Activated naive CD4-positive, alpha-beta T cell (primary cell): Measurements from ENCODE around the gene DNAJC22.
"Not testable (repeated sequence)": the region's sequence is repeated elsewhere in the genome, so short reads cannot be mapped to it uniquely, and the experiment has no call there.

Experiments used
- DNase-seq, 4 experiments: peaks; one replicate each; lab custom pipeline; 2025; lab: John Stamatoyannopoulos, UW

The DNAJC22 gene

DNA sequence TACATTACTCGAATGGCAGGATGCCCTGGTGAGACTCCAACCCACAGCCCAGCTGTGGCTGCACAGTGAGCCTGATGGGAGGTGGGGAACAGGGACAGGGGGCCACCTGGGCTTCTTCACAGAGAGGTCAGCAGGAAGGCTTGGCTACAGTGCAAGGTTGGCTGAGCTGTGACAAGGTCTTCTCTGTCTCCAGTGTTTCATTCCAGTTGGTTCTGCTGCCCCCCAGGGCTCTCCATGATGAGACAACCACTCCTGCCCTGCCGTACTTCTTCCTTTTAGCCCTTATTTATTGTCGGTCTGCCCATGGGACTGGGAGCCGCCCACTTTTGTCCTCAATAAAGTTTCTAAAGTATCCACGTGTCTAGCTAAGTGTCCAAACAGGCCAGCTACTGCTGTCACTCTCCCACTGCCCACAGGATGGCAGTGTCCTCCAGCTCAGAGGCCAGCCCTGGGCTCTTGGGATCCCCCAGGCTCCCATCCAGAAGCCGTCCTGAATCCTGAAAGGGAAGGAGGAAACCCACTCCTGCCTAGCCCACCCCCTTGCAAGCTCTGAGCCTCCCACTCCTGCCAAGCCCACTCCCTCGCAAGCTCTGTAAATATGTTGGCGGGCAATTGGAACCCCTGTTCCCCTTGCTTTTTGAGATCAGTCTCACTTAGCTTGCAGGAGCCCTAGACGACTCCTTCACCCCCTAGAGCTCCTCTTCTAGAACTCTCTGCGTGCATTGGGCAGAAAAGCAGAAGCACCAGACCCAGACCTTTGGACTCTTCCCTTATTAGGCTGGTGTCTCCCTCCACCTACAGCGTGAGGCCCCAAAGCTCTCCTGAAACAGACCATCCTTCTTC lies 15.1 kb upstream of the DNAJC22 start:
- no peak for DNase-seq

DNA sequence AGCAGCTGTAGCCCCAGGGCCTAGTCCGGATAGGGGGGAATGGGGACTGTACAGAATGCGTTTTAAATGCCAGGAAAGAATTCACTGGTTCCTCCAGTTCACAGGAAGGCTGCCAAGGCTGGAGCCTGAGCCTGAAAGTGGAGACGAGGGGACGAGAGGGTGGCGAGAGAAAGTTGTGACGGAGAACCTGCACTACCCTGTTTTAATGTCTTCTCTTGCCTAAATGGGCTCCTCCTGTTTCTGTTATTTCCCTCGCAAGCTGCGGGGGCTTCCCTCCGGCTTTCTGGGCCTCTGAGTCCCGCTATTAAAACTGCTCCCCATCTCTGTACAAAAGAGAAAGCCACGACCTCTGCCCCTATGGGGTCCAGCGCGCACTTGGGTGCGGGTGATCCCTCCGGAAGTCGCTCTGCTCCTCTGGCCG lies 14.2 kb upstream of the DNAJC22 start:
- DNase-seq = no peak

DNA sequence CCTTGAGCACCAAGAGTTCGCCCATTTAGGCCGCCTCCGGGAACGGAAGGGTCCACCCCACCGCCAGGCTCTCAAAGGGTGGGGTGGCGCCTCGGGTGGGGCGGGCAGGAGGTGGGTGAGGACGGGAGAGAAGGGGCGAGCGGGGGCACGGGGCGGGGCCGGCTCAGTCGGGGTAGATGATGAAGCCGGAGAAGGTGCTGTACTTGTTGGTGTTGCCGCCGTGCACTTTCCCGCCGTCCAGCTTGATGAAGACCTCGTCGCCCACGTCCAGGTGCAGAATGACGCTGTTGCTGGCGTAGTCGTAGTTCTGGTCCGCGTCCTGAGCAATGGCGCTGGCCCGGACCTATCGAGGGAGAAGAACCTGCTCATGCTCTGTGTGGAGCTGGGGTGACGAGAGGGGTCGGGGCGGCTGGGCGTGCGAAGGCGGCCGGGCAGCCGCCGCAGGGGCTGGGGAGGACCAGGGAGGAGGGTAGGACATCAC lies 13.8 kb upstream of the DNAJC22 start:
- no peak for DNase-seq

DNA sequence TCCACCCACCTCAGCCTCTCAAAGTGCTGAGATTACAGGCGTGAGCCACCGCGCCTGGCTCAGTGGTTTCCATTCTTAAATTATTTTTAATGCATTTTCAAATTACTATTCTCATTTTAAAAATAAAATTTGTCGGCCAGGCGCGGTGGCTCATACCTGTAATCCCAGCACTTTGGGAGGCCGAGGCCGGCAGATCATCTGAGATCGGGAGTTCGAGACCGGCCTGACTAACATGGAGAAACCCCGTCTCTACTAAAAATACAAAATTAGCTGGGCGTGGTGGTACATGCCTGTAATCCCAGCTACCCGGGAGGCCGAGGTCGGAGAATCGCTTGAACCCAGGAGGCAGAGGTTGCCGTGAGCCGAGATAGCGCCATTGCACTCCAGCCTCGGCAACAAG lies 12.9 kb upstream of the DNAJC22 start:
- not testable (repeated sequence) for DNase-seq

DNA sequence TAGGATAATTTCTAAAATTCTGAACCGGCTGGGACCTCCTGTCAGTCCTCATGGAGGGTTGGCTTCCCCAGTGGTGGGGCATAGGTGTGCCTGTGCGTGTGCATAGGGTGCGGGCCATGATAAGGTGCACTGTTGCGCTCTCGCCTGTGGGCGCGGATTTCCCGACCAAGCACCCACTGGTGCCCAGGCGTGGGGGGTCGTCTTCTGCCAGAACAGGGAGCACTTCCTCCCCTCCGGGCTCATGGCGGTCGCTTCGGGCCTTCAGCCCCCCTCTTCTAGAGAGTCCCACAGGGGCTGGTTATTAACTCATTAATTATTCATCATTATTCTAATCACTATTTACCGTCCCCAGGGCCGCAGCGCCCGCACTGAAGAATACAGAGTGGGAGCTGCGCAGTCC lies 12.5 kb upstream of the DNAJC22 start:
- DNase-seq = no peak

DNA sequence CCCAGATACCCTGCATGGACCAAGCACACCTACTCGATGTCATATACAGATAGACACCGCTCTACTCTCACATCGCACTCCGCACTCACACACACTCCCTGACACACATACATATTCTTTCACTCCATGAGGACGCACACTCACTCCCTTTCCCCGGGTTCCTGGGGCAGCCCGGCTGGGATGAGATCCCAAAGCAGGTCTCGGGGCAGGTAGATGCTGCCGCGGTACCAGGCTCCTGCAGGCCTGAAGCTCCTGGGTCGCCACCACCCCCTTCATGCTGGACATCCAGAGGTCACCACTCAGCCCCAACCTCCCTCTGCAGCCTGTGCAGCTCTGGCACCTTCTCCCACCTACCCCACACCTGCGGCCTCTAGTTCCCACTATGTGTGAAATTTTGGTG lies 12.0 kb upstream of the DNAJC22 start:
- DNase-seq = no peak

DNA sequence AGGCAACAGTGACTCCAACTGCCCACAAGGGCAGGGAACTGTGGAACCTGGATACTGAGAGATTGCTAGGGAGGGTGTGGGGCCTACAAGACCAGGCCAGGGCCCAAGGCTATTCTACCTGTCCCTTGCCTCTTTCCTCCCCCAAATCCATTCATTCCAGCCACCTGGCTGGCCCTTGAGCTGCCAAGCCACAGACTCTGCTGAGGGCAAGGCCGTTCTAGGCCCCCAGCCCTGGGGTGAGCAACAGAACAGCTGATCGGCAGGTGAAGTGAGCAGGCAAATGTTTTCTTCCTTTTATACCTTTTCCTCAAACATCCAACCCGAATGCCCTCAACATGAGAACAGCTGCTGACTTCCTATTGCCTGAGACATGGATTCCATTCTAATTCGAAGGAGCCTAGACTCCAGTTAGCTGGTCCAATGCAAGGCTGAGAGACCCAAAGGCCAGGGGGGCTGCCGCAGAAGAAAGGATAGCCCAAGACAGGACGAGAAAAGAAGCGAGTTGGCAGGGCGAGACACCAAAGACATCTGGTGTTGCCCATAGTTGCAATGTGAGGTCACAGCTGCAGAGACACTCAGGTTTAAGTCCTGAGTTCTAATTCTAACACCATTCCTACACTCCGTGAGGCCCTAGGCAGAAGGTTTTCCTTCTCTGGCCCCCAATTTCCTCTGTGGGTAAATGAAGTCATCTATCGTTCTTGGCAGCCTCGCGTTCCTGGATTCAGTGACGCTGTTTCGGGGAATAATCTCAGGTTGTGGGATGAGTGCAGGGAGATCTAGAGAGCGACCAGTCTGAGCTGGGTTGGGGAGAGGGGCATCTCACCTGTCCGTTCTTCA lies 11.4 kb upstream of the DNAJC22 start:
- DNase-seq = no peak

DNA sequence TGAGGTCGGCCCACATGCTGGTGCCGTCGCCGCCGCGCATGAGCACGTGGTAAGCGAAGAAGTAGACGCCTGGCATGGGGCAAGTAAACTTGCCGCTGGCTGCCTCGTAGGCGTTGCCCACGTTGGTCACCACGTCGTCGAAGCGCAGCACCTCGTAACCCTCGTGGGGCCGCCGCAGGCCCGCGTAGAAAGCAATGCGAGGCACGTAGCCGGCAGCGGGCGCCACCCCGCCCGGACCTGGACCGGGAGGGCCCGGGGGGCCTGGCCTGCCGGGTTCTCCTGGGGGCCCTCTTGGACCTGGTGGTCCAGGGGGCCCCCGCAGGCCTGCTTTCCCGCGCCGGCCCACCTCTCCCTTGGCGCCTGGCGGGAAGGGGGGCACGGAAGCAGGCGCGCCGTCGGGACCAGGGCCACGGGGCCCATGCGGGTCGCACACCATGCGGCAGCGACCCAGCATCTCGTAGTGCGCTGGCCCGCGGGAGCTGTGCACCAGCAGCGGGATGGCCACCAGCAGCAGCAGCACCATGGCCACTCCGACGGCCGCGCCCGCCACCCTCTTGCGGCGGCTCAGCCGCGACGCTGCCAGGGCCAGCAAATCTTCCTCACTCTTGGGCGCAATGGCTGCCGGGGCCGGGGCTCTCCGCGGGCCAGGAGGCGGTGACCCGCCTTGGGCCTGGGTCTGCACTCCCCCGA lies 10.6 kb upstream of the DNAJC22 start:
- no peak for DNase-seq

DNA sequence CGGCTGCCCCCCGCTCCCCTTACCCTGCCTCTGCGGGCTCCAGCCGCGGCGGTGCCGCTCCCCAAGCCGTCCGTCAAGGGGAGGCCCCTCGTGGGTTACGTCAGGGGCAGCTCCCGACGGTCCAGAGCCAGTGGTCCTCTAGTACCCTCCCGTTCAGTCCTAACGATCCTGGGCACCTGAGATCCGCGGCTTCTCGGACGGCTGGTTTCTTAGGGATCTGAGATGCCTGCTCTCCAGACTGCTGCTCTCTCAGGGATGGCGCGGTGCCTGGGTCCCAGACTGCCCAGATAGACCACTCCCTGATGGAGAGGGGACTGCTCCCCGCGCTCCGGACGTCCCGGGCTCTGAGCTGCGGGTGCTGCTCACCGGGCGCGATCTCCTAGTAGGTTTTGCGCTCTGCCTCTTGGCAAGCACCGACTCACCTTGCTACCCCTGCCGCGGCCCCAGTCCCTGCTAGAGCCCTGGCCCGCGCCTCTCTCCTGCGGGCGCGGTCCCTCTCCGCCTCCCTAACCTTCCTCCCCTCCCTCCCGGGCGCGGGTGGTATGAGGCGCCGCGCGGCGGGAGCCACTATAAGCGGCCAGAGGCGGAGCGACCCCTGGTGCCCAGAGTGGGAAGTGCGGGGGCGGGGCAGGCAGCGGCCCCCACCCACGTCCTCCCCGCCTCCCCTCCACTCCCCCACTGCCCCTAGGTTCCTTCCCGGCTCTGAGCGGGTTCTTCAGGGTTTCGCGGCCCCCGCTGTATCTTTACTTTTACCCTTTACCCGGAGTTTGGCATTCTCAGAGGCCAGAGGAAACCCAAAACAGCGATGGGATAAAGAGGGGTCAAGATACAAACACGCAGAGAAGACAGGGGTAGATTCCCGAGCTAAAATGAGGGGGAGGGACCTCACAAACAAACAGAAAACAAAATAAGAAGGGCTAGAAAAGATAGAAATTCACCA lies 9.8 kb upstream of the DNAJC22 start, which contains the start of gene C1QL4:
C1QL4 (minus strand) TSS at position 544 of the 940 bp plus-strand sequence. CDS start 711 bp downstream, outside the sequence.
- DNase-seq = peak; percentile 63 to 89 (median 85)

DNA sequence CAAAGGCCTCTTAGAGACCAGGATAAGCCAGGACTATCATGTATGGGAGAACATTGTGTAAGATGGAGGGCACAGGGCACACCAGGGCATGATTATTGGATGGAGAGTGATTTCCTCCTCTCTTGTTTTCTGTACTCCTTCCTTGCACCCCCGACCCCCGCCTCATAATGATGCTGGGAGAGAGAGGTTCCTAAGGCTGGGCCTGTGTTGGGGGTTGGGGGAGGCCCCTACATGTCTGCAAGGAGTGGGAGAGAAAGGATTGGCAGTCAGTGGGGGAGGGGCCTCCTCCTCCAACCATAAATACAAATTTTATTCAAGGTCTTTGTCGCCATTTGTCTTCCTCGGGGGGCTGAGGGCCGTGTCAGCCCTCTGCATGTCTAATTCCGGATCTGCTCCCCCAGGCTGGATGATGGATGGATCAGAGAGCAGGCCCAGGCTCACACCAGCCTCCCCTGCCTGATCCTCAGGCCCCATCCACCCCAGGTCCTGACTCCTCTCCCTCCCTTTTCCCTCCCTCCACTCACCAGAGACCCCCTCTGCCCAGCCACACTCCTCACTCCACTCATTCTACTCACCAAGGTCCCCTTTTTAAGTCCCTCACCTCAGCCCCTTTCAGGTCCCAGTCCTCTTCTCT lies 7.7 kb upstream of the DNAJC22 start:
- DNase-seq = no peak

DNA sequence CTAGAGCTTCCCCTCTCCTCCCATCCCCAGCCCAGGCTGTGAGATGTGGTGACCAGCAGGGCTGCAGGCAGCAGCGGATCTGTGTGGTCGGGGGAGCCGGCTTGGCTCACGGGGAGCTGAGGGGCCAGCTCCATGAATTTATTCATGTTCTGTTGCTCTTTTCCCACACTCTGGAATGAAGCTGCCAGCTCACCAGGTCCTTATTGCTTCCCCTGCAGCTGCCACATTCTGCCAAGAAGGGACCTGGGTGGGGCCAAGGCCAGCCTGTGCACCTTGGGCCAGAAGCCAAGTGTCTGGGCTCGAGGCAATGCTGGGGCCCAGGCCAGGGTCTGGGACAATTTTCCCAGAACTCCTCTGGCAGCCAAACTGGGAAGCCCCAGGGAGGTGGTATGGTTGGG lies 7.2 kb upstream of the DNAJC22 start:
- no peak for DNase-seq

DNA sequence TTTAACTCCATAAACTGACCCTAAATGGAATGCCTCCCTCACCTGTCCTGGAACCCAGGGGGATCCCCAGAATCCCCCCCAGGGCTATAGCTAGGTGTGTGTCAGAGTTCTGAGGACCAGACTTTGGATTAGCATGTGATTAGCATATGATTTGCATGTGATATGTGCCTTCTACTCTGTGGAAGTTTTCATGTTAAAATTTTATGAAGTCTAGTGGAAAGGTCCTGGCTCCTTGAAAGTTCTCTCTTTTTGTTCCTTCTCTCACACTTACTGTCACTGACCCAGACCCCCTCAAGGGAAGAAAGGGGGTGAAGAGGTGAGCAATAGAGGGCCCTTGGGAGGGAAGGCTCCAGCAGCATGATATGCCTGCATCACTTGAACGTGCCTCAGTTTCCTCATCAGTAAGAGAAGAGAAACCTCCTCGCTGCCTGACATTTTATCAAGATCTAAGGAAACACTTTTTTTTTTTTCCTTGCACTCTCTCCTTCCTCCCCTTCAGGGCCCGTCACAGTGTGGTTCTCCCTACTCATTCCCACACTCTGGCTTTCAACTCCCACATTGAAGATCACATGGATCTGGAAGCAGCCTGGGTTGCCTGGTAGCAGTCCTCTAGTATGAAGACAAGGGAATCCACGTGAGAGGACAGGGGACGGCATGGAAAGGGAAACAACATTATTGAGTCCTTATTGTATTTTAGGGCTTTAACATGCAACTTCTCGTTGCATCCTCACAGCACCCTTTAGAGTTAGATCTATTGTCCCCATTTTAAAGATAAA lies 6.4 kb upstream of the DNAJC22 start:
- no peak for DNase-seq

DNA sequence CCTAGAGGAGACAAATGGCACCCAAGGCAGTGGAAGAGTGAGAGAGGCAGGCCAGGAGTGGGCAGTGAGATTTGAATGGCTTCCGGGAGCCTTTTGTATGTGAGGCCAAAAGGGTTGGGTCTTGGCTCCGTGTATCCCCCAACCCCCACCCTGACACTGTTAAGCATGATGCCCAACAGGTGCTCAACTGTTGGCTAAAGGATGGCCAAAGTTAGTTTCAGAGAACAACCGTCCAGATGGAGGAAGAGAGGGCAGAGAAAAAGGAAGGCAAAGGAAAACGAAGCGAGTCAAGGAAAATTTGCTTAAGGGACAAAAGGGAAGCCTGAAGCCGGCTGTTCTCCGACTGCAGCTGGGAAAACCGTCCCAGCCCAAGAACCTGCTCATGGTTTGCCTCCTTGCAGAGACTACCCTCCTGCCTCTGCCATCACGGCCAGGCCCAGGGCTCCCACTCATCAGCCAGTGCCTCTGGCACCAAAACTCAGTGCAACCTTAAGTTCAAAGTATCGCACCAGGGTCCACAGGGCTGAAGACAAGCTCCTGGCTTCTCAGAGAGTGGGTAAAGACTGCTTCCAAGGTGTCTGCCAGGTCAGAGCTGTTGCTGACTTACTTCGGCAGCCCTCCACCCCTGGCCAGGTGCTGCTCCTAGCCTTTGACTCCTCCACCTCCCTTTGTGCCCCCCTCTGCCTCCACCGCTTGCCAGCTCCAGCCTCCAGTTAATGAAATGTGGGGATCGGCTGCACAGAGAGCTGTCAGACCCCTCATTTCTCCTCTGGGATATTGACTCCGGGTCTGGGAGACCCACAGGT lies 5.5 kb upstream of the DNAJC22 start:
- no peak for DNase-seq

DNA sequence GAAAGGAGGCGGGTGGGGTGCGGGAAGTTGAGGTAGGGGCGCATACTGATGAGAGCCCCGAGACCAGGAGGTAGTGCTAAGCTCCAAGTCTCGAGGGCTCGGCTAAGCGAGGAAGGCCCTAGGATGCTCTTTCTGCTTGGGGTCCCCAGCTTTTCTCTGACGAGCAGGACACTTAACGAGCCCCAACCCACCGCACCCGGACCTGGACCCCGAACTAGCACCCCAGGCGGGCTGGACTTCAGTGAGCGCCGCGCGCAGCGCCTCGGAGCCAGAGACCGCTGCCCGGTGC lies 5.0 kb upstream of the DNAJC22 start:
- DNase-seq = no peak

DNA sequence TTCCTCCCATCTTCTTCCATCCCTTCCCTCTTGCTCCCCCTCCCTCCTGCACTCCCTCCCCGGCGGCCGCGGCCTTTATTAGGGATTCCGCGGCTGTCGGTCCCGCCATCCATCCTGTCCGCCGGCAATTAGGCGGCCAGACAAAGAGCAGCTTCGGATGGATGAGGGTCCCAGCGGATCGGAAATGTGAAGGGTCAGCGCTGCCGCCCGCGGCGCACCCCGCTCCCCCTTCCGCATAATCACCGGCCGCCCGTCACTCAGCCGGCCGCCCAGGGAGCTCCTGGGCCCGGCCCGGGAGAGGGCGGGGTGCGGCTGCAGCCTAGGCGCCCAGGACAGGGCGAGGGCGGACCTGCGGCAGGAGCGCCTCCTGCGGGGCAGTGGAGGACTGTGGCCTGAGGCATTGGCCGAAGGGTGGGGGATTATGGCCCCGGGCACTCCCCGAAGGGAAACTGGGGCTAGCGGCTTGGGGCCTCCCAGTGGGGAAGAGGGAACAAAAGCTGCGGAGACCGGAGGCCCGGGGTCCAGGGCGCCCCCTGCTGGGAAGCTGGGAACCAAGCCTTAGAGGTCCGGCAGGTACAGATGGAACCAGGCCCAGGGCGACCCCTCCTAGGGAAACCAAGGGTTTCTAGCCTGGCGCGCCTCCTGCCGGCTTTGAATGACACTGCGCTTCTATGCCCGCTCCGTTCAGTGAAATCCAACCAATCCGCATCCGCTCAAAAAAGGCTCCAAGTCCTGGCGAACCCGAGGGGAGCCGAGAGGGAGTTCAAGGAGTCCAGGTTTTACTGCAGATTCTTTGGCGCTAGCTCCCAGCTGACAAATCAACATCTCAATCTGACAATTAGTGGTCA lies 4.4 kb upstream of the DNAJC22 start:
- DNase-seq = peak in 3 of 4 experiments; percentile 47 to 55 (median 52)

DNA sequence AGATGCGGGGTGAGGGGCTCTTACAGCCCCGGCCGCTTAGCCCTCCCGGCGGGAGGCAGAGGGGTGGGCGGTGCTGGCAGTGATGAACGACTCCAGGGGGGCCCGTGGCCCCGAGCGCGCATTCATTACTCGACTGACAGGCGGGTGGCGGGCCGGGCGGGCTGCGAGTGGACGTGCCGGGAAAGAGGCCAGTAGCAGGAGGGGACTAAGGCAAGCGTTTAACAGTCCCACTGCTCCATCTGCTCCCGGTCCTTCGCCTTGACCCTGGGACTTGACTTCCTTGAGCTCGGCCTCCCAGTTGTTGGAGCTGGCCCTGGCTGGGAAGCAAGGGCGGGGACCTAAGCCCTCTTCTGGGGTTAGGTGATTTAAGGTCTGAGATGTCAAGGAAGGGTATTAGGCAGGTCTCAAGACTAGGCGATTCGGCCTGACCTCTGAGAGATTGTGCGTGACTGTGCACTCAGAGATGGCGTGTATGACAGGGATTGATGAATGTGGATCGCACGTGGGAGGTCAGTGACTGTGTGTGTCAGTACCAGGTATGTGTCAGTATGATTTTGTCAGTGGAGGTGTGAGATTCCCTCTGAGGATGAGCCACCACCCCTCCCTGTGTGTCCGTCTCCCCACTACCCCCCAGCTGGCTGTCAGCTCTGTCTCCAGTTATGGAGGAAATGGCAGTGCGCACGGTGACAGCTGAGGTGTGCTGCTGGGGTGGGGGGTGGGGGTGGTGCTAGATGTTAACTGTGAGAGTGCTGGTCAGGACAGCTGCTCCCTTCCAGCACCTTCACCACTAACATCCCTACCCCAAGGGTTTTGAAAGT lies 3.6 kb upstream of the DNAJC22 start:
- no peak for DNase-seq

DNA sequence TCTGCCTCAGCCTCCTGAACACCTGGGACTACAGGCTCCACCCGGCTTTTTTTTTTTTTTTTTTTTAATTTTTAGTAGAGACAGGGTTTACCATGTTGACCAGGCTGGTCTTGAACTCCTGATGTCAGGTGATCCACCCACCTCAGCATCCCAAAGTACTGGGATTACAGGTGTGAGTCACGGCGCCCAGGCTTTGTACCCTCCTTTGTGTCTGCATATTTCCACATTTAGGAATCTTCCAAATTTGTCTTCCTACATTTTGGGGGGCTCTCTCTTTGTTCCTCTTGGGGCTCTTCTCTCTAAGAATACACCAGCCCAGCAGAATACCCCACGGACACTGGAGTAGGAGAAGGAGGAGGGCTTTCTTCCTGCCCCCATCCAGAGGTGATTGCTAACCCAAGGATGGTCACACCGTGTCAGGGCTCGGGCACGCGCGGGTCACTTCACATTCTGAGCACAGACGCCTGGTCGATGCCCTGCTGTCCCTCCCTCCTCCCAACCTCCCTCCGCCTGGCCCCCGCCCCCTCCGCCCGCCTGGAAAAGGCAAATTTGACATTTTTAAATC lies 2.1 kb upstream of the DNAJC22 start:
- DNase-seq = no peak
